Memory B cell (primary cell): ENCODE measurements around the gene TFDP3.

ENCODE experiments used
- ATAC-seq: fragments of 150-1000 bp; cut with Tn5 transposase; 2 replicates; pipeline ENCODE4 v1.10.0; 2021; ENCODE audit warnings: low read depth, mild to moderate bottlenecking, moderate library complexity
- DNase-seq, 2 donors: peaks; one replicate each; pipeline ENCODE4 v3.0.0; 2022; ENCODE audit warnings: low spot score in 2 of 2
- H3K27ac Mint-ChIP-seq: one replicate; pipeline ENCODE4 v1.8.0; 2022; ENCODE audit warnings: mild to moderate bottlenecking, moderate library complexity, mixed read lengths
- H3K27me3 Mint-ChIP-seq: one replicate; pipeline ENCODE4 v1.8.0; 2022; ENCODE audit warnings: mixed read lengths
- H3K36me3 Mint-ChIP-seq: one replicate; pipeline ENCODE4 v1.8.0; 2022; ENCODE audit warnings: mild to moderate bottlenecking, mixed read lengths
- H3K4me1 Mint-ChIP-seq: one replicate; pipeline ENCODE4 v1.8.0; 2022; ENCODE audit warnings: mixed read lengths
- H3K4me3 Mint-ChIP-seq: one replicate; pipeline ENCODE4 v1.8.0; 2022; ENCODE audit warnings: mild to moderate bottlenecking, moderate library complexity, mixed read lengths
- H3K9me3 Mint-ChIP-seq: one replicate; pipeline ENCODE4 v1.8.0; 2022; ENCODE audit warnings: mixed read lengths

TFDP3 gene

DNA sequence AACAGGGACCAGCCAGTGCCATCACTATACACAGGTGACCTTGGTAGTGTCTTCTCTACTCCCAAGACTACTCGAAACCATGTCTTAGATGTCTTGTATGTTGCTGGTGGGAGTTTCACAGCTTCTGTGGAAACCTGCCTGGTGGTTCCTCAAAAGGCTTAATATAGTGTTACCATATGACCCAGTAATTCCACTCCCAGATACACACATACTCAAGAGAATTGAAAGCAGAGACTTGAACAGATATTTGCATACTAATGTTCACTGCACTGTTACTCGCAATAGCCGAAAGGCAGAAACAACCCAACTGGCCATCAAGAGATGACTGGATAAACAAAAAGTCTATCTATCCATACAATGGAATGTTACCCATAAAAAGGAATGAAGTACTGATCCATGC is 3.1 kb downstream of the TFDP3 start:
- H3K27ac Mint-ChIP-seq: no peak overlapping the region

DNA sequence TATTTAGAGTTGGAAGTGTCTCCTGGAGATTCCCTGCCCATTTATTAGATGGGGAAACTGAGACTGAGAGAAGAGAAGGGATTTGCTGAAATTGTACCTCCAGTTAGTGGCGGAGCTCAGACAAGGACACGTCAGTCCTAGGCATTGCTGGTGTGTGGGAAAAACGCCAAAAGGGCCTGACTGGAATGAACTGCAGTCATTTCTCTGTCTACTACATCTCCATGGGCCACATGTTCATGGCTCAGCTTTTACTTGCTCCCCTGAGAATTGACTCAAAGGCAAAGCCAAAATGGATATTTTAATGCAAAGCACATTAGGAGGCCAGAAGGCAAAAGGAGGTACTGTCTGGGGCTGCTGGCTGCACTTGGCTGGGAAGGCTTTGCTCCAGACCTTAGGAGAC is 3.9 kb downstream of the TFDP3 start:
- Mint-ChIP-seq H3K27ac (no peak overlapping the region), H3K4me3 (no peak overlapping the region), H3K27me3 (no peaks in the 10 kb centered on the region), H3K4me1 (no peaks in the 10 kb centered on the region), H3K9me3 (no peaks in the 10 kb centered on the region), H3K36me3 (no peaks in the 10 kb centered on the region)
- DNase-seq (no peak), ATAC-seq (no peak)

More for the DNA sequence above, 3.1 kb downstream of the TFDP3 start:
- DNase-seq (no peak), ATAC-seq (no peak)
- Mint-ChIP-seq H3K36me3 (no peaks in the 10 kb centered on the region), H3K4me1 (no peaks in the 10 kb centered on the region), H3K9me3 (no peaks in the 10 kb centered on the region), H3K4me3 (no peak overlapping the region), H3K27me3 (no peaks in the 10 kb centered on the region)

DNA sequence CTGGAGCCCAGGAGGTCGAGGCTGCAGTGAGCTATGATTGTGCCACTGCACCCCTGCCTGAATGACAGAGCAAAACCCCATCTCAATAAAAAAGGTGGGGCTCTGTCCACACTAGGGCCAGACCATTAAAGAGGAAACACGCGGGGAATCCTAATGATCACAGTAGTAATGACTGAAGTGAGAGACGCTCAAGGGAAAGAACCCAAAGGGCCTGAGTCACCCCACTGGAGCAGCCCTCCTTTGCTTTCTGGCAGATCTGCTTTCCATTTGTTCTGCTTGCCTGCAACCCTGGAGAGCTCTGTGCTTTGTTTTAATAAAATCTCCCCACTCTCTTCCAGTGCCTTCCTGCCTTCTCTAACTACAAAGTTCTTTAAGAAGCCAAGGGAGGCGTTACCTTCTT is 5.0 kb downstream of the TFDP3 start:
- Mint-ChIP-seq H3K9me3 (no peaks in the 10 kb centered on the region), H3K36me3 (no peaks in the 10 kb centered on the region), H3K4me1 (no peaks in the 10 kb centered on the region), H3K27me3 (no peaks in the 10 kb centered on the region), H3K4me3 (no peak overlapping the region), H3K27ac (no peak overlapping the region)
- ATAC-seq (no peak), DNase-seq (no peak)

DNA sequence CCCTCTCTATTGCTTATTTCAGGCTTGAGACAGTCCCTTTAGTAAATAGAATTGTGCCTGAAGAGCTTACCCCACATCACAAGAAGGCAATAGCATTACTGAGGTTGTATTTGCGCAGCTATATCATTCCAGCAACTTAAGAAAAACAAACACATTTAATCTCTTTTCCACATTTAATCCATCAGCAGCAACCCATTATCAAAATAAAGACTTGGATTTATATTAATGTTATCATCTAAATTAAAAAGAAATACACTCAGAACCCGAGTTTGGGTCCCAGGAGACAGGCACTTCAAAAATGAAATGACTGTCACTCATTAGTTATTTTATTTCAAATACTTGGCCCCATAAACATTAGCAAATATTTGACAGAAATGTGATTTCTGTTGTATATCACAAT is 10.4 kb downstream of the TFDP3 start:
- Mint-ChIP-seq H3K4me1 (no peaks in the 10 kb centered on the region), H3K27ac (no peak overlapping the region), H3K36me3 (no peaks in the 10 kb centered on the region), H3K4me3 (no peak overlapping the region), H3K9me3 (no peaks in the 10 kb centered on the region), H3K27me3 (peaks cover 5% of the 10 kb centered on the region)
- no peak for ATAC-seq
- DNase-seq: no peak

DNA sequence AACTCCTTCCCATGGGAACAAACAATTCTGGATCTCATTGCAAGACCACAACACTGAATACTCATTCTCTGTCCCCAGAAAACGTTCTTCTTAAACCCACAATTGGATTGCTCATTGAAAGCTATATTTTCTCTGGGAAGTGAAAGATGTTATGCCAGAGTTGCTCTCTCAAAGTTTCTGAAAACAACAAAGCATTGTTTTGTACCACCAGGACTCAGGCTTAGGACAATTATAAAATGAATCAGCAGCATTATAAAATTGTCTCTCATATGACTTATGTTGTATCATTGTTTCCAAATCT is 26.5 kb downstream of the TFDP3 start:
- DNase-seq: no peak
- no peaks in the 10 kb centered on the region for H3K4me1 Mint-ChIP-seq

DNA sequence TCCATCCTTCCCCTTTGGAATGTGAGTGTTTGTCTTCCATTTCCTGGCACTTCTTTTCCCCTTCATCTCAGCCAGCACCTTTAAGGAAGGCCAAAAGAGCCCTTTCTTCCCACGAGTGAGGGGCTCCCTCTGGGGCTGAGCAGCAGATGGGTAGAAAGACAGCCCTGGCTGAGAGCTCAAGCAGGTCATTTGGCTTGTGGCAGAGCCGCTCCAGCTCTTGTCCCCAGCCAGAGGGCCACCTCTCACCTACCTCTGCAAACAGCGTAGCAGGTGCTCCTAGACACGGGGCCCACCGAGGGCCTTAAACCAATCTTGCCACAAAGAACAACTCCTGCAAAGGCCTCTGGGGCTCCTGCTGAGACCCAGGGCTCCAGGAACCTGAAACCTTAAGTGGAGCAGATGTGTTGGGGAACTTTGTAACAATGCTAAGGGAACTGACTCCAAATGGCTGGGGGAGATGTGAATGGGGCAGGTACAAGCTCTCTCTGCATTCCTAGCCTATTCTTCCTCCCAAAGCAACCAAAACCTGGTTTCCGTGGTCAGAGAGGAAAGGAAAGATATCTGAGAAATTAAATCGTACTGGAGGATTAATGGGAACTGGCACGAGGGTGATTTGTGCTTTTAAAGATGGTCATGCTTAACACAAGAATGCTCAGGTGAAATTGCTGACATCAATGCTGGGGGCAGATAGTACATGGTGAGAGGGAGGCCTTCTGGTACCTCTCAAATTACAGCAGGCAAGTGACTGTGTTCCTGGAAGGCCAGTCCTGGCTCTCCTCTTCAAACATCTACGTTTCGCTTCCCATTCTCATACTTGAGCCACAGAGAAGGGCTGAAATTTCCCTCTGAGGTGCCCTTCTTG is 27.0 kb downstream of the TFDP3 start:
- DNase-seq (no peak), ATAC-seq (no peak)
- no peak overlapping the region for H3K4me3 Mint-ChIP-seq
- H3K27me3 Mint-ChIP-seq: peaks cover 1% of the 10 kb centered on the region
- H3K36me3 Mint-ChIP-seq: no peaks in the 10 kb centered on the region
- no peaks in the 10 kb centered on the region for H3K4me1 Mint-ChIP-seq
- no peaks in the 10 kb centered on the region for H3K9me3 Mint-ChIP-seq
- H3K27ac Mint-ChIP-seq: no peak overlapping the region

More for the DNA sequence above, 26.5 kb downstream of the TFDP3 start:
- H3K27ac Mint-ChIP-seq: no peak overlapping the region
- H3K4me3 Mint-ChIP-seq: no peak overlapping the region
- no peaks in the 10 kb centered on the region for H3K36me3 Mint-ChIP-seq
- no peaks in the 10 kb centered on the region for H3K9me3 Mint-ChIP-seq
- ATAC-seq: no peak
- peaks cover 1% of the 10 kb centered on the region for H3K27me3 Mint-ChIP-seq

DNA sequence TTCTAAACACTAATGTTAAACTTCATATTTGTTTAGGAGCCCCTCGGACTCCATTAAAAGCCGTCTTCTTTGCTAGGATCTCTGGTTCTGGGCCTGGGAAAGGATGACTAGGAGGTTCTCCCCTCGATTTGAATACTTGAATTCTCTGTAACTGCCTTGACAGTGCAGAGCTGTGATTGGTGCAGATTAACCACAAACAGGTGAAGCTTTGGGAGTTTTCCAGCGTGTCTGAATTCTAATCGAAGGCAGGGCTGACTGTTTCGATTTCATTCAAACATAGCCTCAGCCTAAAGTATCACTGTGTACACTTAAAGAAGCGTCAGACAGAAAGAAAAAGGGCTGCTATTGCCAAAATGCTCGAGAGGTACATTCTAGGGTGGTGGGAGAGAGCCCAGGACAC is 29.0 kb downstream of the TFDP3 start:
- H3K36me3 Mint-ChIP-seq: no peaks in the 10 kb centered on the region
- H3K4me3 Mint-ChIP-seq: no peak overlapping the region
- DNase-seq (no peak), ATAC-seq (no peak)
- H3K27me3 Mint-ChIP-seq: peaks cover 3% of the 10 kb centered on the region
- no peaks in the 10 kb centered on the region for H3K9me3 Mint-ChIP-seq
- no peaks in the 10 kb centered on the region for H3K4me1 Mint-ChIP-seq
- H3K27ac Mint-ChIP-seq: no peak overlapping the region

DNA sequence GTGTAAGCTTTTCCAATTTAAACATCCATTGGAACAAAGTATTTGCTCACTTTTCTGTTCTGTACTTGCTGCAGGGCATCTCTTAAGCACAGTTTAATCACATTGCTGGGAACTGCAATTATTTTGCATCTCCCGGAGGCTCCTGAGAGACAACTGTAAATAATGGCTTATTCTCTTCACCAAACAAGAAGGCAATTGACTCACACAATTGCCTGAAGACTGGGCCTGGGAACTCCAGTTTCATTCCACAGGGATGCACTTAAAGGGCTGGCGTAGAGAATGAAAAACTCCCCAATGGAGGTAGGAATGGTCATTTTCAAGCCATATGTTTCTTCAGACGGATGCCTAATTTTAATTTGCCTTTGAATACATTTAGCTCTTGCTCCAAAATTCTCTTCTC is 29.5 kb downstream of the TFDP3 start:
- Mint-ChIP-seq H3K27ac (no peak overlapping the region), H3K4me3 (no peak overlapping the region), H3K27me3 (peaks cover 3% of the 10 kb centered on the region), H3K4me1 (no peaks in the 10 kb centered on the region), H3K9me3 (no peaks in the 10 kb centered on the region), H3K36me3 (no peaks in the 10 kb centered on the region)
- no peak for DNase-seq
- ATAC-seq: no peak

DNA sequence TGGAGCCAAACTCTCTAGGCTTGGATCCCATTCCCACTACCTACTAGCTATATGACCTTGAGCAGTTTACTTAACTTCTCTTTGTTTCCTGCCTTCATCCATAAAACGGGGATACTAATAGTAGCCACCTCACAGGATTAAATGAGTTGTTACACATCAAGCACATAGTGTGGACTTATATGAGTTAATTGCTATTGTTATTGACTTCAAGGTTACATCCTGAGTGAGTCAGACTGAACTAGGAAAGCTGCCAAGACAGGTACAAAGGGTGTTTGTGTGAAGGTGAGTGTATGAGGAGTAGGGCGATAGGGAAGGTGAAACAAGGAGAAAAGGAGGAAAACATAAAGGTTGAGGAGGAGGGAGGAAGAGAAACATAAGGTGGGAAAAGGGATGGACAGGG is 32.2 kb downstream of the TFDP3 start:
- Mint-ChIP-seq H3K27me3 (peaks cover 3% of the 10 kb centered on the region), H3K27ac (no peak overlapping the region), H3K9me3 (no peaks in the 10 kb centered on the region), H3K4me1 (no peaks in the 10 kb centered on the region), H3K4me3 (no peak overlapping the region), H3K36me3 (no peaks in the 10 kb centered on the region)
- no peak for ATAC-seq
- no peak for DNase-seq

DNA sequence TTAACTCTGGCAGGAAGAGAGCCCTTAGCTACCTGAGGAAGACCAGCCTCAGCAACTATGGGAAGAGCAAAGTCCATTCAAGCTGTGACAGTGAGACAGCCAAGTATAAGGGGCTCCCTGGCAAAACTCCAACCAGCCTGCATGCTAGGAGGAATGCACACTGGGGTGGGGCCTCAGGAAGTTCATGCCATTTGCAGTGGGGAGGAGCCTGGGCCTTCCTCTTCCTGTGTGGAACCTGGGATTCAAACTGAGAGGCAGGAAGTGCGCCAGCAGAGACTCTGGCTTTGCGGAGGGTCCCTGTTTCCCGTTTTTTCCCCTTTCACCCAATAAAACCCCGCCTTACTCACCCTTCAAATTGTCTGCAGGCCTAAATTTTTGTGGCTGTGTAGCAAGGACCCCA is 33.0 kb downstream of the TFDP3 start:
- Mint-ChIP-seq H3K4me3 (no peak overlapping the region), H3K27ac (no peak overlapping the region), H3K9me3 (peaks cover 4% of the 10 kb centered on the region), H3K36me3 (no peaks in the 10 kb centered on the region), H3K4me1 (no peaks in the 10 kb centered on the region), H3K27me3 (peaks cover 1% of the 10 kb centered on the region)
- ATAC-seq (no peak), DNase-seq (no peak)

DNA sequence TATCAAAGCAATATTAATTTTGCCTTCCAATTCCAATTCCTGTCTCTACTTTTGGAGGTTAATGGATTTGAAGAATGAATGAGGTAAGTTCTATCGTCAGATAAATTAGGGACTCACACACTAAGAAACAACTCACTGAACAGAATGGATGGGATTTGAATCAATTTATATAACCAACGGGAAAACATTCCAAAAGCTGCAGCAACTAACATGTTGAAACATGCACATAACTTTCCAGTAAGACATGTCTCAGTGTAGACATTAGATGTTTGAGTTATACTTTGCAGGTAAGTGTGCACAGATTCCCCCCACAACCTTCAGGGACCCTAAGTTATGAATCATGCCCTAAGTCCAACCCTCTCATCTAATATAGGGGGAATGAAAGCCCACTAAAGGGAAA is 34.3 kb downstream of the TFDP3 start:
- Mint-ChIP-seq H3K27ac (no peak overlapping the region), H3K27me3 (peaks cover 1% of the 10 kb centered on the region), H3K4me1 (no peaks in the 10 kb centered on the region), H3K36me3 (no peaks in the 10 kb centered on the region), H3K4me3 (no peak overlapping the region), H3K9me3 (peaks cover 4% of the 10 kb centered on the region)
- no peak for DNase-seq
- no peak for ATAC-seq

DNA sequence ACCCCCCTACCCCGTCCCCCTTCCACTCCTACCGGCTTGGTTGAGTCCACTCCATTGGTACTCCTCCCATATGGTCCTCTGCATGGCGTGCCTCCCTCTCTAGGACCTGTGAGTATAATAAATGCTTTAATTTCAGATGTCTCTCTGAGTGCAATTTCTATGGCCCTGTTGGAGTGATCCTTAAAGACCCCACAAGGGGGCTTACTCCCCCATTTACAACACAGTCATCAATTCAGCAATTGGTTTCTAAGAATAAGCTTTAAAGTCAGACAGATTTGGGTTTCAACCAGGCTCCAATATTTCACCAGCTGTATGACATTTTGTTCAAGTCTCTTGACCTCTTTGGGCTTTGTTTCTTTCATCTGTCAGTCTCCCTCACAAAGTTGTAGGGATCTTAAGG is 38.7 kb downstream of the TFDP3 start:
- H3K27me3 Mint-ChIP-seq: no peaks in the 10 kb centered on the region
- peaks cover 4% of the 10 kb centered on the region for H3K9me3 Mint-ChIP-seq
- no peak overlapping the region for H3K27ac Mint-ChIP-seq
- H3K36me3 Mint-ChIP-seq: no peaks in the 10 kb centered on the region
- ATAC-seq (no peak), DNase-seq (no peak)
- no peaks in the 10 kb centered on the region for H3K4me1 Mint-ChIP-seq
- no peak overlapping the region for H3K4me3 Mint-ChIP-seq

DNA sequence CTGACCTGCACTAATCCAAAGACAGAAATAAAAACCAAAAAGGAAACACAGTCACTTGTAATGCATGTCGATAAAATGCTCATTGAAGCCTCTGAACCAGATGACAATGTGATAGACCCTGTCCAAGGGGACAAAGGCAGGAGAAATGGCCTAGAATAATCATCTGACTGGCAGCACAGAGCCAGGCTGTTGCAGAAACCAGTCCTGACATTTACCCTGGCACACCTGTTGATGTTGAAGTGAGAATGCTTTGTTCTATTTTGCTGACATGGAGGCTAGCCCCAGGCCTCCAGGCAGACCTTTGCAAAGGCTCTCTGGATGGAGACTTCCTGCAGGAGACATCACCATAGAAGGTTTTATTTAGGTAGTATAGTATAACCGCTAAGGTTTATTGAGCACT is 41.0 kb downstream of the TFDP3 start:
- Mint-ChIP-seq H3K27me3 (no peaks in the 10 kb centered on the region), H3K9me3 (peaks cover 4% of the 10 kb centered on the region), H3K36me3 (no peaks in the 10 kb centered on the region), H3K27ac (no peak overlapping the region), H3K4me3 (no peak overlapping the region), H3K4me1 (no peaks in the 10 kb centered on the region)
- DNase-seq (no peak), ATAC-seq (no peak)

DNA sequence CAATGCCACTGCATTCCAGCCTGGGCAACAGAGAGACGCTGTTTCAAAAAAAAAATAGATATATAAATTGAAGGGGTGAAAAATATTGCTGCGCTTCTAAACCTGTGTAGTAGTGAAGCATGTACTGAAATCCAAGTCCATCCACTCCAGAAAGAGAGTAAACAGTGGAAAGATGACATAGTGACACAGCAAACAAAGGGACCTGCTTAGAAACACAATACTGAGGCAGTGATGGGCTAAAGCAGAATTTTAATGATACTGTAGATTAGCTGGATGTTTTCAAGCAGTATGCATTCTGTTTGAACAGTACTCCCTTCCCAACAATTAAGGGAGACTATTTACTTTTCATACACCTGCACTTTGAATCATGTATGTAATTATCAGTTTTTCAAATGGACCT is 42.5 kb downstream of the TFDP3 start:
- Mint-ChIP-seq H3K9me3 (peaks cover 3% of the 10 kb centered on the region), H3K27ac (no peak overlapping the region)

DNA sequence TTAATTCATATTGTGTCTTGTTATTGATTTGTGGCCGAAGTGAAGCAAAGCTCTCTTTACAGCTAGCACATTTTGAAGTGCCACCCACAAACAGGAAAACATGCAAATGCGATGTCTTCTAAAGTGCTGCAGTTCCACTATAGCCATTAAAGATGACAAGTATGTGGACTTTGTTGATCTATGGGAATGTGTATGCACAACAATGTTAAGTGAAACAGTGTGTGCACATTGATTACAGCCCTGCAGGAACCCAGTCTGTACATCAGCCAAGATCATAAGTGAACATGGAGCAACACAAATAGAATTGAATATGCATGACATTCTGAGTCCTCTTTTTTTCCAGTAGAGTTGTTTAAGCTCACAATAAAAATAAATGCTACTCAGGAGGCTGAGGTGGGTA is 43.0 kb downstream of the TFDP3 start:
- H3K4me3 Mint-ChIP-seq: no peak overlapping the region
- H3K27me3 Mint-ChIP-seq: no peaks in the 10 kb centered on the region
- H3K36me3 Mint-ChIP-seq: no peaks in the 10 kb centered on the region
- no peak overlapping the region for H3K27ac Mint-ChIP-seq
- H3K9me3 Mint-ChIP-seq: no peaks in the 10 kb centered on the region
- no peaks in the 10 kb centered on the region for H3K4me1 Mint-ChIP-seq
- ATAC-seq (no peak), DNase-seq (no peak)

More for the DNA sequence above, 42.5 kb downstream of the TFDP3 start:
- Mint-ChIP-seq H3K4me3 (no peak overlapping the region), H3K27me3 (no peaks in the 10 kb centered on the region), H3K4me1 (no peaks in the 10 kb centered on the region), H3K36me3 (no peaks in the 10 kb centered on the region)
- DNase-seq: no peak
- ATAC-seq: no peak
